ENCODE results near the gene BAAT.

DNA sequence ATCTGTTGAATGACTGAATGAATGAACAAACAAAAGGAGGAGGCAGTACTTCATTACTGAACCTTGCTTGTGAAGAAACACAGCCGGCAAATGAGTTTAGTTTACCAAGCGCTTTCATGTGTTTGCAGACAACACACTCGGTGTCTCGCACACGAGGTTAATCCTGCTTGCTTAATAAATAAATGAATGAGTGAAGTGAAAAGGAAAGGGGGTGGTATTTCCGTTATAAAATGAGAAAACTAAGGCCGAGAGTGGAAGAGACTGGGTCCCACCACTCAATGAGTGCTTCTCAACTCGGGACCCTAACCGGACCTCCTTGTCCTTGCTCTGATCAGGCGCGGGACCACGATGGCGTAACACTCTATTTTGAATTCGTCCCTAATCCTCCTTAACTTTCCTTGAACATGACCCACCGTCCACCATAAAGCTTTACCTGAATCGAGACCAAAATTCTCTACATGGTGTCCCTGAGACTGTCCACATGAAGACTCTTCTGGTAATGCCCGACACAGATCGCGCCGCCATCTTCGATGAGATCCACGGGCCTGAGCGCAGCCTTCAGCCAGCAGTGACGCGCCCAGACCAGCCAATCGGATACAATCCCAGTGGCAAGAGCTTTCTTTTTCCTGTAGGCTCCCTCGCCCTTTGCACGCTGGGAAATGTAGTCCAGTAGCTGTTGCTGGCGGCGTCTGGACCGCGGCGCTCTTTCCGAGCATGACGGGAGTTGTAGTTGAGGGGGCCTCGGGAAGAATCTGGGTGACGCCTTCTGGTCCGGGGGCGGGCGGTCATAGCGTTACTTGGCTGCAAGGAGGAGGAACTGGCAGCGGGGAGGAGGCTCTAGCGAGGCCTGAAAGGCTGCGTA lies 13.5 kb upstream of the BAAT start, which contains the start of the genes MRPL50 and ZNF189:
- no peak for TF ChIP-seq POLR2A (IDR thresholded peaks at IDR 0.05)
- TF ChIP-seq, protein P1, sequence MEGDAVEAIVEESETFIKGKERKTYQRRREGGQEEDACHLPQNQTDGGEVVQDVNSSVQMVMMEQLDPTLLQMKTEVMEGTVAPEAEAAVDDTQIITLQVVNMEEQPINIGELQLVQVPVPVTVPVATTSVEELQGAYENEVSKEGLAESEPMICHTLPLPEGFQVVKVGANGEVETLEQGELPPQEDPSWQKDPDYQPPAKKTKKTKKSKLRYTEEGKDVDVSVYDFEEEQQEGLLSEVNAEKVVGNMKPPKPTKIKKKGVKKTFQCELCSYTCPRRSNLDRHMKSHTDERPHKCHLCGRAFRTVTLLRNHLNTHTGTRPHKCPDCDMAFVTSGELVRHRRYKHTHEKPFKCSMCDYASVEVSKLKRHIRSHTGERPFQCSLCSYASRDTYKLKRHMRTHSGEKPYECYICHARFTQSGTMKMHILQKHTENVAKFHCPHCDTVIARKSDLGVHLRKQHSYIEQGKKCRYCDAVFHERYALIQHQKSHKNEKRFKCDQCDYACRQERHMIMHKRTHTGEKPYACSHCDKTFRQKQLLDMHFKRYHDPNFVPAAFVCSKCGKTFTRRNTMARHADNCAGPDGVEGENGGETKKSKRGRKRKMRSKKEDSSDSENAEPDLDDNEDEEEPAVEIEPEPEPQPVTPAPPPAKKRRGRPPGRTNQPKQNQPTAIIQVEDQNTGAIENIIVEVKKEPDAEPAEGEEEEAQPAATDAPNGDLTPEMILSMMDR (IDR thresholded peaks at IDR 0.05), result no peak

Data from testis (tissue), 2 donors.